ENCODE measurements around the gene LCE2A. TPM values are rescaled to one million over a fixed set of nuclear protein-coding genes. Genes with fewer than 3 reads are reported as not detected.
"Not testable (repeated sequence)": the region's sequence is repeated elsewhere in the genome, so short reads cannot be mapped to it uniquely, and the experiment has no call there.

Gene LCE2A
- total RNA-seq, 2 donors from 2014 or later: not detected

GRCh38 chr1:152681616-152682015, 16.5 kb upstream of the LCE2A start:
- Histone ChIP-seq H3K36me3 (no peaks in the 10 kb centered on the region), H3K4me1 (no peaks in the 10 kb centered on the region), H3K9ac (ENCODE audit: low read depth in 2 of 2, low read length in 2 of 2) (no peak overlapping the region), H3K9me3 (no peaks in the 10 kb centered on the region), H3K27ac (no peak overlapping the region), H3K27me3 (no peaks in the 10 kb centered on the region), H3K4me3 (no peak overlapping the region)
- DNase-seq: no peak
- TF ChIP-seq, protein P1, sequence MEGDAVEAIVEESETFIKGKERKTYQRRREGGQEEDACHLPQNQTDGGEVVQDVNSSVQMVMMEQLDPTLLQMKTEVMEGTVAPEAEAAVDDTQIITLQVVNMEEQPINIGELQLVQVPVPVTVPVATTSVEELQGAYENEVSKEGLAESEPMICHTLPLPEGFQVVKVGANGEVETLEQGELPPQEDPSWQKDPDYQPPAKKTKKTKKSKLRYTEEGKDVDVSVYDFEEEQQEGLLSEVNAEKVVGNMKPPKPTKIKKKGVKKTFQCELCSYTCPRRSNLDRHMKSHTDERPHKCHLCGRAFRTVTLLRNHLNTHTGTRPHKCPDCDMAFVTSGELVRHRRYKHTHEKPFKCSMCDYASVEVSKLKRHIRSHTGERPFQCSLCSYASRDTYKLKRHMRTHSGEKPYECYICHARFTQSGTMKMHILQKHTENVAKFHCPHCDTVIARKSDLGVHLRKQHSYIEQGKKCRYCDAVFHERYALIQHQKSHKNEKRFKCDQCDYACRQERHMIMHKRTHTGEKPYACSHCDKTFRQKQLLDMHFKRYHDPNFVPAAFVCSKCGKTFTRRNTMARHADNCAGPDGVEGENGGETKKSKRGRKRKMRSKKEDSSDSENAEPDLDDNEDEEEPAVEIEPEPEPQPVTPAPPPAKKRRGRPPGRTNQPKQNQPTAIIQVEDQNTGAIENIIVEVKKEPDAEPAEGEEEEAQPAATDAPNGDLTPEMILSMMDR (IDR thresholded peaks at IDR 0.05): no peak
- intact Hi-C loops (cut with DNase I): no loop called here

DNA sequence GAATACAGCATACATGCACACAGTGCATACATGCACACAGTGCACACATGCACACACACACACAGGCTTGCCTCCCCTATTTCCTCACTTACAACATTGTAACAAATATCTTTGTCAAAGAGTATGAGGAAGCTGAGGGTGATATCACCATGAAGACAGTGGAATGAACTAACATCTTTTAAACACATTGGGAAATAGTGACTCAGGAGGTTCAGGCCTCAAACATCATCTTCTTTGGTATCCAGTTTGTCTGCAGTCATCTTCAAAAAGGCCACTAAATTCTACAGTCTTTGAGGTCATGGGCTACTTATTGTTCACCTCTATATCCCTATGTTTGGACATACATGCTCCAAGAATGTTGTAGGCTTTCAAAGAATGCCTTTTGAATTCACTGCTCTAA, 14.3 kb upstream of the LCE2A start:
- Histone ChIP-seq H3K4me1 (no peaks in the 10 kb centered on the region), H3K9me3 (no peaks in the 10 kb centered on the region), H3K4me3 (no peak overlapping the region), H3K27ac (no peak overlapping the region), H3K27me3 (no peaks in the 10 kb centered on the region), H3K36me3 (no peaks in the 10 kb centered on the region), H3K9ac (ENCODE audit: low read depth in 2 of 2, low read length in 2 of 2) (no peak overlapping the region)
- intact Hi-C loops (cut with DNase I): no loop called here
- TF ChIP-seq, protein P1 (IDR thresholded peaks at IDR 0.05): no peak
- no peak for DNase-seq

GRCh38 chr1:152685823-152686222, 12.3 kb upstream of the LCE2A start, which contains the start of gene LCE2B:
Gene LCE2B, plus strand, starts transcription at chr1:152686123. Its CDS starts 721 bp downstream, at chr1:152686844.
- H3K4me1 ChIP-seq; H3K9ac ChIP-seq (ENCODE audit: low read depth in 2 of 2, low read length in 2 of 2); H3K4me3 ChIP-seq; H3K27ac ChIP-seq; DNase-seq; intact Hi-C loops (cut with DNase I); H3K27me3 ChIP-seq; H3K36me3 ChIP-seq; H3K9me3 ChIP-seq: not testable (repeated sequence)

DNA sequence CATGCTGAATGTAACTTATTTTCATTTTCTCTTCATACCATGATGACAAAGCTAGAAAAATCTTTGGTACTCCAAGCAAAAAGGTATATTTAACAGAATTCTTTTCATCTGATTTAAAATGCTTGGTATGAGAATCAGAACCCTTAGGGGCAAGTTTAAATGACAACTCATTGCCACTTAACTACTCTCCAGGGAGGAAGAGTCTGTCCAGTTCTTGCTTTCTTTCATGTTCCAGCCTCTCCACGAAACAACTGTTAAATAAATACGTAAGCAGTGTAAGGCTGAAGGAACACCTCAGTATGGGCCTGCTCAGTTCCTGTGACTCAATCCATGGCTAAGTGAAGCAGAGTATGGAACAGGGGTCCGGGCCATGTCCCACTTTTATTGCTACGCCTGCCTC, 1.6 kb downstream of the LCE2A start:
- H3K27me3 ChIP-seq: no peaks in the 10 kb centered on the region
- DNase-seq: no peak
- H3K9ac ChIP-seq (ENCODE audit: low read depth in 2 of 2, low read length in 2 of 2): no peak overlapping the region
- no peak overlapping the region for H3K4me3 ChIP-seq
- no peak overlapping the region for H3K27ac ChIP-seq
- H3K36me3 ChIP-seq: no peaks in the 10 kb centered on the region
- intact Hi-C loops (cut with DNase I): no loop called here
- no peaks in the 10 kb centered on the region for H3K4me1 ChIP-seq
- H3K9me3 ChIP-seq: no peaks in the 10 kb centered on the region
- TF ChIP-seq, protein P1 (IDR thresholded peaks at IDR 0.05): no peak

DNA sequence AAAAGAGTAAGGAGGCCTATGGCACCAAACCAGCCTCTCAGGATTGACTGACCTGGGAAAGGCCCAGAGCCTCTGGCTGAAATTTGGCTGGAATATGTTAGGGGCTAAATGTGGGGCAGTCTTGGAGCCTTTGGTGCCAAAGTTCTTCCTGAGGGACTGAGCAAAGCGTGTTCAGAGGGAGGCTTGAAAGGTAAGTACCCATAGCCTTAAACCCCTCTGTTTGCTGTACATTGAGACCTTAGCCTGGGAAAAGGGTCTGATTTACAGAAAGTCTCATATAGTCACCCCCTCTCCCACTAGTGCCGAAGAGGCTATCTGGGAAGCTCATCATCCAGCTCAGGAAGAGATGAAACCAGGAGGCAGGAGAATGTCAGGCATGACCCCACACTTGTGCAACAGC, 9.7 kb downstream of the LCE2A start, which contains the start of gene LCE4A:
LCE4A (plus strand) TSS at position 301 of the 400 bp plus-strand sequence. CDS start 916 bp downstream, outside the sequence.
- H3K9me3 ChIP-seq: no peaks in the 10 kb centered on the region
- intact Hi-C loops (cut with DNase I): no loop called here
- H3K4me3 ChIP-seq: no peak within 1 kb of the TSS
- no peaks in the 10 kb centered on the region for H3K27me3 ChIP-seq
- H3K27ac ChIP-seq: no peak within 1 kb of the TSS
- TF ChIP-seq, protein P1 (IDR thresholded peaks at IDR 0.05): no peak
- H3K9ac ChIP-seq (ENCODE audit: low read depth in 2 of 2, low read length in 2 of 2): no peak within 1 kb of the TSS
- no peaks in the 10 kb centered on the region for H3K36me3 ChIP-seq
- H3K4me1 ChIP-seq: no peaks in the 10 kb centered on the region
- no peak for DNase-seq

GRCh38 chr1:152718238-152718637, 20.1 kb downstream of the LCE2A start:
- H3K27ac ChIP-seq: no peak overlapping the region
- no peak overlapping the region for H3K4me3 ChIP-seq
- TF ChIP-seq, protein P1 (IDR thresholded peaks at IDR 0.05): no peak
- DNase-seq: no peak
- intact Hi-C loops (cut with DNase I): no loop called here
- no peak overlapping the region for H3K9ac ChIP-seq (ENCODE audit: low read depth in 2 of 2, low read length in 2 of 2)
- no peaks in the 10 kb centered on the region for H3K4me1 ChIP-seq
- no peaks in the 10 kb centered on the region for H3K36me3 ChIP-seq
- no peaks in the 10 kb centered on the region for H3K9me3 ChIP-seq
- H3K27me3 ChIP-seq: no peaks in the 10 kb centered on the region
